ENCODE data around the gene SFRP5.

DNA sequence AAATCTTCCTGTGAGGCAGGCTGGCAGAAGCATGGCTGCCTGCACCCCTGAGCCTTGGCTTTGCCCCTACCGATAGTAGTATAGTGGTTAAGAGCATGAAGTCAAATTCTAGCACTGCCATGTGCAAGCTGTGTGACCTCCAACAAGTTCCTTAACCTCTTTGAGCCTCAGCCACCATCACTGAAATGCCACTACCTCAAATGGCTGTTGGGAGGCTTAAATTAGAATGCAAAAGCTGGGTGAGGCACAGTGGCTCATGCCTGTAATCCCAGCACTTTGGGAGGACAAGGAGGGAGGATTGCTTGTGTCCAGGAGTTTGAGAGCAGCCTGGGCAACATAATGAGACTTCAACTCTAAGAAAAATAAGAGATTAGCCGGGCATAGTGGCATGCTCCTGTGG is 8.4 kb downstream of the SFRP5 start:
- TF ChIP-seq, protein P1, sequence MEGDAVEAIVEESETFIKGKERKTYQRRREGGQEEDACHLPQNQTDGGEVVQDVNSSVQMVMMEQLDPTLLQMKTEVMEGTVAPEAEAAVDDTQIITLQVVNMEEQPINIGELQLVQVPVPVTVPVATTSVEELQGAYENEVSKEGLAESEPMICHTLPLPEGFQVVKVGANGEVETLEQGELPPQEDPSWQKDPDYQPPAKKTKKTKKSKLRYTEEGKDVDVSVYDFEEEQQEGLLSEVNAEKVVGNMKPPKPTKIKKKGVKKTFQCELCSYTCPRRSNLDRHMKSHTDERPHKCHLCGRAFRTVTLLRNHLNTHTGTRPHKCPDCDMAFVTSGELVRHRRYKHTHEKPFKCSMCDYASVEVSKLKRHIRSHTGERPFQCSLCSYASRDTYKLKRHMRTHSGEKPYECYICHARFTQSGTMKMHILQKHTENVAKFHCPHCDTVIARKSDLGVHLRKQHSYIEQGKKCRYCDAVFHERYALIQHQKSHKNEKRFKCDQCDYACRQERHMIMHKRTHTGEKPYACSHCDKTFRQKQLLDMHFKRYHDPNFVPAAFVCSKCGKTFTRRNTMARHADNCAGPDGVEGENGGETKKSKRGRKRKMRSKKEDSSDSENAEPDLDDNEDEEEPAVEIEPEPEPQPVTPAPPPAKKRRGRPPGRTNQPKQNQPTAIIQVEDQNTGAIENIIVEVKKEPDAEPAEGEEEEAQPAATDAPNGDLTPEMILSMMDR (IDR thresholded peaks at IDR 0.05), result no peak
- TF ChIP-seq, protein P2, sequence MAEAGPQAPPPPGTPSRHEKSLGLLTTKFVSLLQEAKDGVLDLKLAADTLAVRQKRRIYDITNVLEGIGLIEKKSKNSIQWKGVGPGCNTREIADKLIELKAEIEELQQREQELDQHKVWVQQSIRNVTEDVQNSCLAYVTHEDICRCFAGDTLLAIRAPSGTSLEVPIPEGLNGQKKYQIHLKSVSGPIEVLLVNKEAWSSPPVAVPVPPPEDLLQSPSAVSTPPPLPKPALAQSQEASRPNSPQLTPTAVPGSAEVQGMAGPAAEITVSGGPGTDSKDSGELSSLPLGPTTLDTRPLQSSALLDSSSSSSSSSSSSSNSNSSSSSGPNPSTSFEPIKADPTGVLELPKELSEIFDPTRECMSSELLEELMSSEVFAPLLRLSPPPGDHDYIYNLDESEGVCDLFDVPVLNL (CRISPR knock-in tag; IDR thresholded peaks at IDR 0.05; ENCODE audit: borderline replicate concordance, low read depth), result no peak
- TF ChIP-seq, protein P3, sequence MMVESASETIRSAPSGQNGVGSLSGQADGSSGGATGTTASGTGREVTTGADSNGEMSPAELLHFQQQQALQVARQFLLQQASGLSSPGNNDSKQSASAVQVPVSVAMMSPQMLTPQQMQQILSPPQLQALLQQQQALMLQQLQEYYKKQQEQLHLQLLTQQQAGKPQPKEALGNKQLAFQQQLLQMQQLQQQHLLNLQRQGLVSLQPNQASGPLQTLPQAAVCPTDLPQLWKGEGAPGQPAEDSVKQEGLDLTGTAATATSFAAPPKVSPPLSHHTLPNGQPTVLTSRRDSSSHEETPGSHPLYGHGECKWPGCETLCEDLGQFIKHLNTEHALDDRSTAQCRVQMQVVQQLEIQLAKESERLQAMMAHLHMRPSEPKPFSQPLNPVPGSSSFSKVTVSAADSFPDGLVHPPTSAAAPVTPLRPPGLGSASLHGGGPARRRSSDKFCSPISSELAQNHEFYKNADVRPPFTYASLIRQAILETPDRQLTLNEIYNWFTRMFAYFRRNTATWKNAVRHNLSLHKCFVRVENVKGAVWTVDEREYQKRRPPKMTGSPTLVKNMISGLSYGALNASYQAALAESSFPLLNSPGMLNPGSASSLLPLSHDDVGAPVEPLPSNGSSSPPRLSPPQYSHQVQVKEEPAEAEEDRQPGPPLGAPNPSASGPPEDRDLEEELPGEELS (CRISPR knock-in tag; IDR thresholded peaks at IDR 0.05), result no peak
- no peak for TF ChIP-seq ZNF416 (CRISPR knock-in tag; IDR thresholded peaks at IDR 0.05)
